H1 (cell line): ENCODE results near the gene XIAP. TPM values are rescaled to one million over a fixed set of nuclear protein-coding genes. Genes with fewer than 3 reads are reported as not detected.
A peak's percentile ranks its signal among the peaks of the same experiment; 100 is the strongest.

Source experiments
- CTCF ChIA-PET: fragments of 300-600 bp; sonication (Branson Sonifier 250); formaldehyde crosslinking; loops from one replicate; lab custom pipeline; 2021; ENCODE audit not compliant: partially characterized antibody; lab: Charles Lee
- POLR2A ChIA-PET: fragments of 300-600 bp; sonication (Branson Sonifier 250); formaldehyde crosslinking; loops from one replicate; lab custom pipeline; 2021; ENCODE audit warnings: inconsistent platforms; ENCODE audit not compliant: partially characterized antibody; lab: Charles Lee
- DNase-seq, 2 experiments: peaks; one replicate each; pipeline versions ENCODE4 v3.0.0 to v3.0.0-alpha.2; 2010 to 2022; ENCODE audit warnings: low spot score in 2 of 2, low read depth in 1 of 2, mixed read lengths in 1 of 2
- FAIRE-seq: peaks from 2 replicates; lab custom pipeline; 2011; peaks lifted over from hg19 to GRCh38; lab: Jason Lieb, UNC
- H2AFZ ChIP-seq: 2 replicates; pipeline ENCODE4 v1.8.1; 2012; ENCODE audit warnings: low read length, inconsistent platforms
- H2AK5ac ChIP-seq: 2 replicates; pipeline ENCODE4 v1.6.1; 2013; ENCODE audit warnings: low read depth, low read length
- H2BK120ac ChIP-seq: replicated peaks from 2 replicates; pipeline ENCODE3; 2013; ENCODE audit warnings: low read depth, low read length, inconsistent platforms
- H2BK12ac ChIP-seq: 2 replicates; pipeline ENCODE4 v1.6.1; 2013; ENCODE audit warnings: low read depth, low read length
- H2BK15ac ChIP-seq: 2 replicates; pipeline ENCODE4 v1.6.1; 2013; ENCODE audit warnings: low read length
- H2BK20ac ChIP-seq: 2 replicates; pipeline ENCODE4 v1.6.1; 2013; ENCODE audit warnings: low read length
- H2BK5ac ChIP-seq: 2 replicates; pipeline ENCODE4 v1.6.1; 2013; ENCODE audit warnings: low read depth, low read length
- H3K14ac ChIP-seq: 2 replicates; pipeline ENCODE4 v1.6.1; 2013; ENCODE audit warnings: inconsistent platforms; ENCODE audit not compliant: insufficient read length
- H3K18ac ChIP-seq: 2 replicates; pipeline ENCODE4 v1.6.1; 2013; ENCODE audit warnings: low read length; ENCODE audit errors: extremely low read depth
- H3K23ac ChIP-seq: 2 replicates; pipeline ENCODE4 v1.6.1; 2013; ENCODE audit warnings: inconsistent platforms; ENCODE audit not compliant: insufficient read length
- H3K23me2 ChIP-seq: 2 replicates; pipeline ENCODE4 v1.6.1; 2013; ENCODE audit warnings: low read depth, low read length
- H3K27ac ChIP-seq: 2 replicates; pipeline ENCODE4 v1.6.1; 2011; ENCODE audit warnings: low read depth, low read length, inconsistent platforms
- H3K27me3 ChIP-seq, 4 experiments: replicated peaks in 1 of 4; 1 replicate in 1 of 4; 2 replicates in 3 of 4; pipeline versions ENCODE4 v1.6.1 to v1.8.1; 2011 to 2013; ENCODE audit warnings: low read length in 3 of 4, mild to moderate bottlenecking in 3 of 4, inconsistent platforms in 2 of 4, mixed read lengths in 2 of 4, moderate library complexity in 1 of 4; ENCODE audit not compliant: control insufficient read depth in 3 of 4, insufficient read depth in 3 of 4; ENCODE audit errors: extremely low read depth in 1 of 4
- H3K36me3 ChIP-seq, 4 experiments: 2 replicates each; pipeline versions ENCODE4 v1.6.1 to v1.8.1; 2011 to 2013; ENCODE audit warnings: mild to moderate bottlenecking in 4 of 4, low read length in 3 of 4, moderate library complexity in 2 of 4, control low read depth in 1 of 4, inconsistent platforms in 1 of 4; ENCODE audit not compliant: insufficient read depth in 4 of 4, control insufficient read depth in 2 of 4
- H3K4ac ChIP-seq: replicated peaks from 2 replicates; pipeline ENCODE3; 2013; ENCODE audit warnings: low read length, low read depth, mixed read lengths, inconsistent platforms; ENCODE audit not compliant: insufficient read length
- H3K4me1 ChIP-seq, 4 experiments: replicated peaks in 1 of 4; 1 replicate in 1 of 4; 2 replicates in 3 of 4; pipeline versions ENCODE4 v1.6.1 to v1.8.1; 2011 to 2013; ENCODE audit warnings: low read length in 3 of 4, inconsistent platforms in 2 of 4, mixed read lengths in 1 of 4; ENCODE audit not compliant: insufficient read depth in 4 of 4, control insufficient read depth in 3 of 4
- H3K4me2 ChIP-seq, 2 experiments: 2 replicates each; pipeline versions ENCODE4 v1.6.1 to v1.8.1; 2011 to 2013; ENCODE audit warnings: low read depth in 2 of 2, low read length in 2 of 2, control low read depth in 1 of 2, inconsistent platforms in 1 of 2, mild to moderate bottlenecking in 1 of 2; ENCODE audit not compliant: insufficient read depth in 1 of 2
- H3K4me3 ChIP-seq, 4 experiments: fragments of 200-600, 300-600 bp in 1 of 4; sonication (generic), shearing (Covaris generic), sonication (Bioruptor Twin) in 1 of 4; 2 replicates each; pipeline versions ENCODE4 v1.5.1 to v1.8.1; 2011 to 2016; ENCODE audit warnings: low read length in 4 of 4, low read depth in 3 of 4, control low read depth in 2 of 4, inconsistent platforms in 2 of 4, mild to moderate bottlenecking in 2 of 4, mixed read lengths in 1 of 4, moderate library complexity in 1 of 4; ENCODE audit not compliant: insufficient read depth in 2 of 4; ENCODE audit errors: extremely low read depth in 1 of 4
- H3K56ac ChIP-seq: replicated peaks from 2 replicates; pipeline ENCODE3; 2013; ENCODE audit warnings: low read depth, mild to moderate bottlenecking, mixed read lengths, low read length, inconsistent platforms; ENCODE audit not compliant: insufficient read length
- H3K79me1 ChIP-seq: 2 replicates; pipeline ENCODE4 v1.6.1; 2013; ENCODE audit warnings: low read depth, low read length, control low read depth
- H3K79me2 ChIP-seq, 2 experiments: 2 replicates each; pipeline versions ENCODE4 v1.6.1 to v1.8.1; 2012 to 2013; ENCODE audit warnings: low read length in 2 of 2, mild to moderate bottlenecking in 2 of 2, inconsistent platforms in 1 of 2; ENCODE audit not compliant: insufficient read depth in 2 of 2, control insufficient read depth in 1 of 2
- H3K9ac ChIP-seq, 4 experiments: replicated peaks in 1 of 4; 1 replicate in 1 of 4; 2 replicates in 3 of 4; pipeline versions ENCODE4 v1.6.1 to v1.8.1; 2011 to 2013; ENCODE audit warnings: low read depth in 3 of 4, low read length in 3 of 4, control low read depth in 2 of 4, mild to moderate bottlenecking in 2 of 4, moderate library complexity in 2 of 4, inconsistent platforms in 1 of 4; ENCODE audit errors: extremely low read depth in 1 of 4
- H3K9me3 ChIP-seq, 2 experiments: 2 replicates each; pipeline versions ENCODE4 v1.6.1 to v1.8.1; 2012 to 2013; ENCODE audit warnings: mild to moderate bottlenecking in 2 of 2, moderate library complexity in 2 of 2, control low read depth in 1 of 2, inconsistent platforms in 1 of 2, low read depth in 1 of 2, low read length in 1 of 2, mixed read lengths in 1 of 2; ENCODE audit not compliant: insufficient read depth in 2 of 2
- H4K20me1 ChIP-seq, 2 experiments: replicated peaks in 1 of 2; 2 replicates each; pipeline versions ENCODE3 to v1.8.1; 2011 to 2013; ENCODE audit warnings: inconsistent platforms in 2 of 2, low read length in 2 of 2, mild to moderate bottlenecking in 1 of 2; ENCODE audit not compliant: insufficient read depth in 2 of 2, control insufficient read depth in 1 of 2
- H4K5ac ChIP-seq: 2 replicates; pipeline ENCODE4 v1.6.1; 2013; ENCODE audit warnings: low read length, low read depth, mixed read lengths, inconsistent platforms; ENCODE audit not compliant: insufficient read length
- H4K8ac ChIP-seq: 2 replicates; pipeline ENCODE4 v1.8.0; 2013; ENCODE audit warnings: mild to moderate bottlenecking, moderate library complexity, low read length, inconsistent platforms; ENCODE audit not compliant: insufficient read depth; ENCODE audit errors: extremely low read depth
- H4K91ac ChIP-seq: replicated peaks from 2 replicates; pipeline ENCODE3; 2013; ENCODE audit warnings: low read length, mixed read lengths, inconsistent platforms; ENCODE audit not compliant: insufficient read length
- POLR2AphosphoS5 ChIP-seq: IDR thresholded peaks from 2 replicates; pipeline ENCODE4 v1.6.1; 2011; ENCODE audit warnings: low read depth, low read length
- SIX5 ChIP-seq: IDR thresholded peaks from 2 replicates; pipeline ENCODE4 v1.6.1; 2011; ENCODE audit warnings: mild to moderate bottlenecking, low read depth, low read length
- WGBS, 2 experiments: shearing (Covaris generic) in 1 of 2; methylation state at CpG; one replicate each; pipeline versions ENCODE4 v1.1.6 to v1.1.7; 2013 to 2015; ENCODE audit warnings: low lambda C conversion rate in 2 of 2, mixed read lengths in 2 of 2, inconsistent platforms in 1 of 2, low coverage in 1 of 2, missing lambda C conversion rate in 1 of 2; ENCODE audit not compliant: insufficient replicate concordance in 2 of 2, insufficient coverage in 1 of 2, insufficient read length in 1 of 2; ENCODE audit errors: extremely low coverage in 1 of 2, missing lambda C conversion rate in 1 of 2; 5-methylcytosine and 5-hydroxymethylcytosine counted together
- polyA plus RNA-seq, 7 experiments: library from polyadenylated mRNA; depleted of rRNA in 3 of 7; stranded (reverse) in 5 of 7; unstranded in 2 of 7; fragments of >200 nt in 5 of 7; fragments of 200-250 nt in 2 of 7; gene quantifications; 1 replicate in 5 of 7; 2 replicates in 1 of 7; 4 replicates in 1 of 7; pipeline versions ENCODE4 v1.2.1 to v1.2.3, GENCODE V29; 2011 to 2013; ENCODE audit warnings: missing spikeins in 2 of 7, mixed read lengths in 2 of 7
- total RNA-seq: library from RNA; stranded (reverse); fragmentation: NEBNext Ultra II Directional; extraction: Animal tissue kit (Norgen Biotek cat#: 25700); gene quantifications from 2 replicates; pipeline ENCODE4 v1.2.1, GENCODE V29; 2021

XIAP gene
- total and polyA plus RNA-seq, 2 of the 8 experiments (the other 6 are each of a cell fraction or from before 2014, with no cell fraction given) = 5.9 to 44.7 TPM

- H2BK20ac ChIP-seq = no peak overlapping the region
- H2AFZ ChIP-seq = no peak overlapping the region
- H4K91ac ChIP-seq = no peak overlapping the region
- H2BK5ac ChIP-seq = peak overlapping the region; percentile 18; the same call in 1 of the 2 replicates
- H3K4me2 ChIP-seq = peak overlapping the region; percentile 85 to 89
- H3K18ac ChIP-seq = no peak overlapping the region
- no peak overlapping the region for H2BK120ac ChIP-seq
- WGBS, 2 experiments = 3% methylated on average over 26 of the region's 35 CpGs; no CpG with 5 or more reads in 1 of the 2 experiments
- H3K4me1 ChIP-seq = no peaks in the 10 kb centered on the region
- H2AK5ac ChIP-seq = no peak overlapping the region
- no peak overlapping the region for H3K4ac ChIP-seq
- no peaks in the 10 kb centered on the region for H3K79me1 ChIP-seq
- no peak overlapping the region for H4K5ac ChIP-seq
- no peaks in the 10 kb centered on the region for H3K36me3 ChIP-seq
- H3K14ac ChIP-seq = no peak overlapping the region
- H2BK15ac ChIP-seq = no peak overlapping the region
- ChIA-PET CTCF (interaction anchor here (0.7 to 1.7 kb wide), 2 partner anchors 101 to 126 kb away, joined by 3 to 9 read pairs; no protein-coding TSS in a partner anchor), POLR2A (interaction anchor here (0.9 to 1.0 kb wide), 3 partner anchors 27 to 126 kb away, joined by 3 read pairs; no protein-coding TSS in a partner anchor)
- peak overlapping the region; percentile 51 to 76 (median 65) for H3K4me3 ChIP-seq
- DNase-seq (no peak), FAIRE-seq (no peak)
- peak overlapping the region; percentile 59 for H3K56ac ChIP-seq
- no peaks in the 10 kb centered on the region for H3K9me3 ChIP-seq
- TF ChIP-seq SIX5 = no peak
- 0 out of 2 replicates have a peak, but pooled peaks have one; percentile 22 for TF ChIP-seq POLR2AphosphoS5
- H3K23me2 ChIP-seq = no peaks in the 10 kb centered on the region
- no peaks in the 10 kb centered on the region for H3K27me3 ChIP-seq
- peak overlapping the region; percentile 81; the same call in 1 of the 2 replicates for H4K8ac ChIP-seq
- peaks cover 3 to 27% of the 10 kb centered on the region in 2 experiments; a peak in 3 of 4 replicates for H3K79me2 ChIP-seq
- no peak overlapping the region for H3K23ac ChIP-seq
- peak overlapping the region; percentile 56 to 78 (median 64) for H3K9ac ChIP-seq
- H3K27ac ChIP-seq = peak overlapping the region; percentile 85; the same call in 1 of the 2 replicates
- no peak overlapping the region for H2BK12ac ChIP-seq
- H4K20me1 ChIP-seq = peaks cover 0 to 4% of the 10 kb centered on the region in 2 experiments
Observed at GRCh38 chrX:123959281-123960063, 99.6 kb downstream of the XIAP start.
